Naive thymus-derived CD4-positive, alpha-beta T cell (primary cell): ENCODE measurements around the gene FXYD4. TPM values are rescaled to one million over a fixed set of nuclear protein-coding genes. Genes with fewer than 3 reads are reported as not detected.
A peak's percentile ranks its signal among the peaks of the same experiment; 100 is the strongest.

Experiments
- ATAC-seq: fragments of 150-1000 bp; cut with Tn5 transposase; 2 replicates; pipeline ENCODE4 v1.10.0; 2021; ENCODE audit warnings: mild to moderate bottlenecking, moderate library complexity
- CTCF ChIA-PET: fragments of 350-600 bp; sonication (Branson Sonifier 250); formaldehyde crosslinking; loops from one replicate; lab custom pipeline; 2021; ENCODE audit warnings: antibody characterized with exemption; lab: Charles Lee
- POLR2A ChIA-PET: fragments of 350-600 bp; sonication (Branson Sonifier 250); formaldehyde crosslinking; loops from one replicate; lab custom pipeline; 2021; ENCODE audit warnings: antibody characterized with exemption, inconsistent platforms; lab: Charles Lee
- DNase-seq, 9 donors: peaks; one replicate each; pipeline versions ENCODE4 v3.0.0 to v3.0.0-alpha.2; 2020 to 2022; ENCODE audit warnings: mixed read lengths in 1 of 9
- H3K27ac ChIP-seq: one replicate; pipeline ENCODE4 v1.7.0; 2013; ENCODE audit warnings: mild to moderate bottlenecking, low read depth, low read length, moderate library complexity
- H3K27me3 ChIP-seq, 2 donors: one replicate each; pipeline ENCODE4 v1.7.0; 2013; ENCODE audit warnings: low read length in 2 of 2, mild to moderate bottlenecking in 2 of 2, moderate library complexity in 2 of 2; ENCODE audit not compliant: control insufficient read depth in 2 of 2, insufficient read depth in 2 of 2
- H3K36me3 ChIP-seq, 3 experiments: 1 replicate in 2 of 3; 2 replicates in 1 of 3; pipeline ENCODE4 v1.7.0; 2013; ENCODE audit warnings: low read length in 3 of 3, mild to moderate bottlenecking in 3 of 3, moderate library complexity in 1 of 3; ENCODE audit not compliant: insufficient read depth in 3 of 3, control insufficient read depth in 2 of 3
- H3K4me1 ChIP-seq, 2 donors: one replicate each; pipeline ENCODE4 v1.7.0; 2013; ENCODE audit warnings: low read length in 2 of 2, mild to moderate bottlenecking in 2 of 2, moderate library complexity in 1 of 2; ENCODE audit not compliant: control insufficient read depth in 2 of 2, insufficient read depth in 2 of 2
- H3K4me3 ChIP-seq: 2 replicates; pipeline ENCODE4 v1.7.0; 2013; ENCODE audit warnings: mild to moderate bottlenecking, low read length
- H3K9me3 ChIP-seq, 3 experiments: 1 replicate in 2 of 3; 2 replicates in 1 of 3; pipeline ENCODE4 v1.7.0; 2013; ENCODE audit warnings: low read length in 3 of 3; ENCODE audit not compliant: control insufficient read depth in 2 of 3
- H3K27ac Mint-ChIP-seq, 9 donors: one replicate each; pipeline ENCODE4 v1.8.0; 2020 to 2022; ENCODE audit warnings: mixed read lengths in 9 of 9, mild to moderate bottlenecking in 8 of 9, moderate library complexity in 5 of 9, inconsistent platforms in 2 of 9
- H3K27me3 Mint-ChIP-seq, 5 donors: one replicate each; pipeline ENCODE4 v1.8.0; 2021 to 2022; ENCODE audit warnings: mixed read lengths in 5 of 5, mild to moderate bottlenecking in 1 of 5
- H3K36me3 Mint-ChIP-seq, 5 donors: one replicate each; pipeline ENCODE4 v1.8.0; 2020 to 2022; ENCODE audit warnings: mixed read lengths in 5 of 5, mild to moderate bottlenecking in 3 of 5, inconsistent platforms in 1 of 5
- H3K4me1 Mint-ChIP-seq, 7 donors: one replicate each; pipeline ENCODE4 v1.8.0; 2020 to 2022; ENCODE audit warnings: mixed read lengths in 7 of 7, mild to moderate bottlenecking in 3 of 7, inconsistent platforms in 1 of 7
- H3K4me3 Mint-ChIP-seq, 10 donors: one replicate each; pipeline ENCODE4 v1.8.0; 2020 to 2022; ENCODE audit warnings: mild to moderate bottlenecking in 10 of 10, mixed read lengths in 10 of 10, moderate library complexity in 6 of 10, inconsistent platforms in 2 of 10
- H3K9me3 Mint-ChIP-seq, 11 donors: one replicate each; pipeline ENCODE4 v1.8.0; 2020 to 2022; ENCODE audit warnings: mixed read lengths in 11 of 11, mild to moderate bottlenecking in 4 of 11, inconsistent platforms in 1 of 11, moderate library complexity in 1 of 11
- intact Hi-C, 2 donors: fragments of 100-400 bp; cut with micrococcal nuclease; formaldehyde crosslinking; loops; one replicate each; pipeline ENCODE4 v1.15.1; 2023
- polyA plus RNA-seq, 2 donors: library from polyadenylated mRNA; unstranded; fragments of 300-500 nt; fragmentation: Illumina TruSeq; gene quantifications; one replicate each; pipeline ENCODE4 v1.2.3, GENCODE V29; 2021
- total RNA-seq, 6 experiments: library from RNA in 5 of 6; stranded (reverse) in 5 of 6; gene quantifications; 1 replicate in 5 of 6; 2 replicates in 1 of 6; pipeline ENCODE4 v1.2.3 and lab custom pipeline; 2021 to 2026

FXYD4 gene
- total and polyA plus RNA-seq, 7 experiments from 2014 or later = not detected

GRCh38 chr10:43407576-43408330 is 36.3 kb downstream of the FXYD4 start:
- H3K27me3 ChIP-seq = no peaks in the 10 kb centered on the region
- H3K4me1 Mint-ChIP-seq = peaks cover 31 to 50% (median 39%) of the 10 kb centered on the region in 7 donors
- ATAC-seq (peak; percentile 48), DNase-seq (peak; percentile 67 to 91 (median 79))
- peak overlapping the region; percentile 91 to 100 (median 98) for H3K4me3 Mint-ChIP-seq
- H3K9me3 ChIP-seq = no peaks in the 10 kb centered on the region
- peaks cover 28 to 37% of the 10 kb centered on the region in 2 donors for H3K4me1 ChIP-seq
- H3K36me3 Mint-ChIP-seq = peaks cover 0 to 30% (median 10%) of the 10 kb centered on the region in 5 donors
- peaks cover 0 to 8% (median 0%) of the 10 kb centered on the region in 3 experiments for H3K36me3 ChIP-seq
- intact Hi-C loops = loop anchor here (1.0 to 10.0 kb wide), 7 partner anchors 10 to 855 kb away; partner anchors contain the start of genes ZNF33B (in 2 of the 2), BMS1 (in 1 of the 2), ZNF239 (in 1 of the 2) and ZNF32 (in 1 of the 2)
- H3K27me3 Mint-ChIP-seq = peaks cover 0 to 2% (median 0%) of the 10 kb centered on the region in 5 donors
- peak overlapping the region; percentile 100 for H3K27ac ChIP-seq
- H3K9me3 Mint-ChIP-seq = peaks cover 0 to 5% (median 0%) of the 10 kb centered on the region in 11 donors
- CTCF ChIA-PET = interaction anchor here (0.8 to 1.6 kb wide), 7 partner anchors 10 to 116 kb away, joined by 3 to 6 read pairs (median 3); no protein-coding TSS in a partner anchor
- POLR2A ChIA-PET = interaction anchor here (0.6 to 6.1 kb wide), 10 partner anchors 9 to 270 kb away, joined by 3 to 72 read pairs (median 8); partner anchors contain the start of genes CSGALNACT2 and ZNF487
- peak overlapping the region; percentile 97 to 99 (median 98) for H3K27ac Mint-ChIP-seq
- peak overlapping the region; percentile 99 for H3K4me3 ChIP-seq

GRCh38 chr10:43408331-43408709 is 36.9 kb downstream of the FXYD4 start:
- ATAC-seq = no peak
- H3K9me3 Mint-ChIP-seq = peaks cover 0 to 2% (median 0%) of the 10 kb centered on the region in 11 donors
- intact Hi-C loops = loop anchor here (1.0 to 10.0 kb wide), 6 partner anchors 46 to 856 kb away; partner anchors contain the start of genes ZNF33B (in 2 of the 2), BMS1 (in 1 of the 2), ZNF239 (in 1 of the 2) and ZNF32 (in 1 of the 2)
- peaks cover 25 to 45% (median 33%) of the 10 kb centered on the region in 7 donors for H3K4me1 Mint-ChIP-seq
- Histone ChIP-seq H3K27me3 (no peaks in the 10 kb centered on the region), H3K27ac (peak overlapping the region; percentile 100), H3K4me1 (peaks cover 22 to 32% of the 10 kb centered on the region in 2 donors), H3K4me3 (peak overlapping the region; percentile 99), H3K36me3 (peaks cover 0 to 8% (median 0%) of the 10 kb centered on the region in 3 experiments), H3K9me3 (no peaks in the 10 kb centered on the region)
- DNase-seq = peak in 1 of 9 donors; percentile 61
- CTCF ChIA-PET = interaction anchor here (1.6 kb wide), 1 partner anchor 117 kb away, joined by 4 read pairs; no protein-coding TSS in a partner anchor
- peak overlapping the region; percentile 97 to 99 (median 98) for H3K27ac Mint-ChIP-seq
- H3K36me3 Mint-ChIP-seq = peaks cover 0 to 24% (median 6%) of the 10 kb centered on the region in 5 donors
- peak overlapping the region; percentile 91 to 100 (median 98) for H3K4me3 Mint-ChIP-seq
- POLR2A ChIA-PET = interaction anchor here (0.6 to 6.1 kb wide), 8 partner anchors 11 to 47 kb away, joined by 3 to 72 read pairs (median 12); partner anchors contain the start of gene ZNF487
- peaks cover 0 to 2% (median 0%) of the 10 kb centered on the region in 5 donors for H3K27me3 Mint-ChIP-seq

DNA sequence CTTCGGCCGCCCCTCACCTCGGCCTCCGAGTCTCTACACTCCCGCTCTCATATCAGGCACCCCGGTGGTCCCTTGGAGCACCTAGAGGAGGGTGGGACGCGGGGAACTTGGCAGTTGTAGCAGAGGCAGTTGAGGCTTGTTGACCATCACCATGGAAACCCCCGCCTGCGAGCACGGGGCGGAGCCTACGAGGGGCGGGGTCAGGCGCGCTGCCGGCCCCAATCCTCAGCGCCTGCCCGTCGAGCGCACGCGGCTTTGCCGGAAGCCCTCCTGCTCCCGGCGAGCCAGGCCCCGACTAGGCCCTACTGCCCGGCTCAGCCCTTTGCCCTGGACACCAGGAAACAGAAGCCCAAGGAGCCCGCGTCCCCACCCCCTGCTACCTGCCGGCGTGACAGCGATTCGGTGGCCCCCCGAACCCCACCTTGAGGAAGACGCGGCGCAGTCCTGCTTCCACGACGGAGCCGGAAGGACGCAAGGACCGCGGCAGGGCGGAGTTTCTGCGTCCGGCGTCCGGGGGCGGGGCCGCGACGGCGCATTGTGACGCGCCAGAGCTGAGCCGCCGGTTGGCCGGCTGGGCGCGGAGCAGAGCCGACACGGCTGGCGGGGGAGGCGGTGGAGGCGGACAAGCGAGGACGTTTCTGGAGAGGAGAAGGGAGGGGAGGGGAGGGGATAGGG is 37.4 kb downstream of the FXYD4 start, which contains the start of gene HNRNPF:
HNRNPF (minus strand) TSS at position 477 of the 675 bp plus-strand sequence. CDS start 21,302 bp downstream, outside the sequence.
- Mint-ChIP-seq H3K4me1 (peaks cover 21 to 39% (median 29%) of the 10 kb centered on the region in 7 donors), H3K9me3 (peaks cover 0 to 1% (median 0%) of the 10 kb centered on the region in 11 donors), H3K36me3 (peaks cover 0 to 21% (median 5%) of the 10 kb centered on the region in 5 donors), H3K27me3 (peaks cover 0 to 2% (median 0%) of the 10 kb centered on the region in 5 donors), H3K4me3 (peak within 1 kb of the TSS; percentile 91 to 100 (median 98)), H3K27ac (peak within 1 kb of the TSS; percentile 97 to 99 (median 98))
- H3K27ac ChIP-seq = peak within 1 kb of the TSS; percentile 100
- H3K36me3 ChIP-seq = peaks cover 0 to 8% (median 0%) of the 10 kb centered on the region in 3 experiments
- intact Hi-C loops = loop anchor here (1.0 to 10.0 kb wide), 9 partner anchors 11 to 856 kb away; partner anchors contain the start of genes CSGALNACT2 (in 2 of the 2), ZNF33B (in 2 of the 2), BMS1 (in 1 of the 2) and ZNF239 (in 1 of the 2)
- peak; percentile 94 to 97 (median 97) for DNase-seq
- H3K4me1 ChIP-seq = peaks cover 17 to 27% of the 10 kb centered on the region in 2 donors
- CTCF ChIA-PET = no interaction called here
- no peaks in the 10 kb centered on the region for H3K9me3 ChIP-seq
- H3K27me3 ChIP-seq = no peaks in the 10 kb centered on the region
- POLR2A ChIA-PET = interaction anchor here (0.6 to 6.1 kb wide), 12 partner anchors 10 to 270 kb away, joined by 3 to 72 read pairs (median 6); partner anchors contain the start of genes CSGALNACT2 and ZNF487
- peak within 1 kb of the TSS; percentile 99 for H3K4me3 ChIP-seq
- ATAC-seq = peak; percentile 85

GRCh38 chr10:43409385-43410109 is 38.1 kb downstream of the FXYD4 start:
- peaks cover 0 to 8% (median 0%) of the 10 kb centered on the region in 3 experiments for H3K36me3 ChIP-seq
- H3K4me3 ChIP-seq = peak overlapping the region; percentile 99
- Mint-ChIP-seq H3K4me1 (peaks cover 16 to 32% (median 23%) of the 10 kb centered on the region in 7 donors), H3K36me3 (peaks cover 0 to 18% (median 4%) of the 10 kb centered on the region in 5 donors), H3K27me3 (peaks cover 0 to 2% (median 0%) of the 10 kb centered on the region in 5 donors), H3K4me3 (peak overlapping the region; percentile 91 to 100 (median 98)), H3K27ac (peak overlapping the region; percentile 97 to 99 (median 98)), H3K9me3 (peaks cover 0 to 1% (median 0%) of the 10 kb centered on the region in 11 donors)
- ChIA-PET CTCF (interaction anchor here (0.8 to 2.3 kb wide), 2 partner anchors 10 to 27 kb away, joined by 4 to 9 read pairs; no protein-coding TSS in a partner anchor), POLR2A (interaction anchor here (0.6 to 6.1 kb wide), 13 partner anchors 10 to 809 kb away, joined by 3 to 72 read pairs (median 5); partner anchors contain the start of genes CSGALNACT2 and ZNF487)
- H3K9me3 ChIP-seq = no peaks in the 10 kb centered on the region
- H3K4me1 ChIP-seq = peaks cover 11 to 20% of the 10 kb centered on the region in 2 donors
- H3K27ac ChIP-seq = peak overlapping the region; percentile 100
- H3K27me3 ChIP-seq = no peaks in the 10 kb centered on the region
- ATAC-seq = peak; percentile 13
- DNase-seq = peak; percentile 53 to 78 (median 65)
- intact Hi-C loops = loop anchor here (1.0 to 10.0 kb wide), 9 partner anchors 11 to 857 kb away; partner anchors contain the start of genes CSGALNACT2 (in 2 of the 2), ZNF33B (in 2 of the 2), BMS1 (in 1 of the 2) and ZNF239 (in 1 of the 2)

DNA sequence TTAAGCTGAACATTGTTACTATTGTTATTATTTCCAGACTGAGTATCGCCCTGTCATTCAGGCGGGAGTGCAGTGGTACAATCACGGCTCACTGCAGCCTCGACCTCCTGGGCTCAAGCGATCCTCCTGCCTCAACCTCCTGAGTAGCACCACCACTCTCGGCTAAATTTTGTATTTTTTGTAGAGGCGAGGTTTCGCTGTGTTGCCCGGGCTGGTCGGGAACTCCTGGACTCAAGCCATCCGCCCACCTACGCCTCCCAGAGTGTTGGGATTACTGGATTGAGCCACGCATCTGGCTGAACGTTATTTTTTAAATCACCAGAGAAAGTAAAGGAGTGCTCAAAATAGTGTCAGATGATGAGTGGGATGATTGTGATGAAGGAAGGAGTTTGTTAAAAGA is 38.9 kb downstream of the FXYD4 start:
- H3K36me3 ChIP-seq = peaks cover 0 to 8% (median 0%) of the 10 kb centered on the region in 3 experiments
- Mint-ChIP-seq H3K9me3 (no peaks in the 10 kb centered on the region), H3K27me3 (peaks cover 0 to 2% (median 0%) of the 10 kb centered on the region in 5 donors), H3K4me1 (peaks cover 10 to 24% (median 19%) of the 10 kb centered on the region in 7 donors), H3K27ac (peak overlapping the region; percentile 97 to 99 (median 98)), H3K36me3 (peaks cover 0 to 15% (median 0%) of the 10 kb centered on the region in 5 donors), H3K4me3 (peak overlapping the region; percentile 91 to 100 (median 98))
- ATAC-seq = no peak
- ChIA-PET POLR2A (interaction anchor here (1.0 to 6.1 kb wide), 8 partner anchors 10 to 268 kb away, joined by 3 to 72 read pairs (median 4); partner anchors contain the start of gene ZNF487), CTCF (interaction anchor here (0.8 to 2.3 kb wide), 2 partner anchors 9 to 26 kb away, joined by 4 to 9 read pairs; no protein-coding TSS in a partner anchor)
- H3K9me3 ChIP-seq = no peaks in the 10 kb centered on the region
- H3K27me3 ChIP-seq = no peaks in the 10 kb centered on the region
- intact Hi-C loops = no loop called here
- H3K4me1 ChIP-seq = peaks cover 11 to 18% of the 10 kb centered on the region in 2 donors
- no peak for DNase-seq
- H3K4me3 ChIP-seq = peak overlapping the region; percentile 99
- H3K27ac ChIP-seq = peak overlapping the region; percentile 100
